ENCODE measurements around the gene ANP32E.
"Not testable (repeated sequence)": the region's sequence is repeated elsewhere in the genome, so short reads cannot be mapped to it uniquely, and the experiment has no call there.

The ANP32E gene

DNA sequence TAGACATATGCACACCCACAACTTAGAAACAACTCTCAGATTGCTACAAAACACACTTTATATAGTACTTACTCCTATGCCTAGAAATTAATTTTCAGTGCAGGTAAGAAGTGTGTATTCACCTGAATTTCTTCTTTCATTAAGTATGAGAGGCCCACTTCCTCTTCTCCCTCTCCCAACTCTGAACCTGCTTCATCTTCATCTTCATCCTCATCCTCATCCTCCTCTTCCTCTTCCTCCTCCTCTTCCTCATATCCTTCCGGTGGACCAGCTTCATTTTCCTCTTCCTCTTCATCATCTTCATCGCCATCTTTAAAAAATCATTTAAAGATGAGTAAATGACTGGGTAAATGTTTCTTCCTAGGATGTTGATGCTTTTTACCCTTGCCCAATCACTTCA is 9.4 kb downstream of the ANP32E start:
- TF ChIP-seq, protein P1, sequence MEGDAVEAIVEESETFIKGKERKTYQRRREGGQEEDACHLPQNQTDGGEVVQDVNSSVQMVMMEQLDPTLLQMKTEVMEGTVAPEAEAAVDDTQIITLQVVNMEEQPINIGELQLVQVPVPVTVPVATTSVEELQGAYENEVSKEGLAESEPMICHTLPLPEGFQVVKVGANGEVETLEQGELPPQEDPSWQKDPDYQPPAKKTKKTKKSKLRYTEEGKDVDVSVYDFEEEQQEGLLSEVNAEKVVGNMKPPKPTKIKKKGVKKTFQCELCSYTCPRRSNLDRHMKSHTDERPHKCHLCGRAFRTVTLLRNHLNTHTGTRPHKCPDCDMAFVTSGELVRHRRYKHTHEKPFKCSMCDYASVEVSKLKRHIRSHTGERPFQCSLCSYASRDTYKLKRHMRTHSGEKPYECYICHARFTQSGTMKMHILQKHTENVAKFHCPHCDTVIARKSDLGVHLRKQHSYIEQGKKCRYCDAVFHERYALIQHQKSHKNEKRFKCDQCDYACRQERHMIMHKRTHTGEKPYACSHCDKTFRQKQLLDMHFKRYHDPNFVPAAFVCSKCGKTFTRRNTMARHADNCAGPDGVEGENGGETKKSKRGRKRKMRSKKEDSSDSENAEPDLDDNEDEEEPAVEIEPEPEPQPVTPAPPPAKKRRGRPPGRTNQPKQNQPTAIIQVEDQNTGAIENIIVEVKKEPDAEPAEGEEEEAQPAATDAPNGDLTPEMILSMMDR (conservative IDR thresholded peaks at IDR 0.05; ENCODE audit: low read length), result no peak
- DNase-seq (ENCODE audit: low read depth), result no peak
- H3K4me3 ChIP-seq (ENCODE audit: low read length), result no peak overlapping the region

DNA sequence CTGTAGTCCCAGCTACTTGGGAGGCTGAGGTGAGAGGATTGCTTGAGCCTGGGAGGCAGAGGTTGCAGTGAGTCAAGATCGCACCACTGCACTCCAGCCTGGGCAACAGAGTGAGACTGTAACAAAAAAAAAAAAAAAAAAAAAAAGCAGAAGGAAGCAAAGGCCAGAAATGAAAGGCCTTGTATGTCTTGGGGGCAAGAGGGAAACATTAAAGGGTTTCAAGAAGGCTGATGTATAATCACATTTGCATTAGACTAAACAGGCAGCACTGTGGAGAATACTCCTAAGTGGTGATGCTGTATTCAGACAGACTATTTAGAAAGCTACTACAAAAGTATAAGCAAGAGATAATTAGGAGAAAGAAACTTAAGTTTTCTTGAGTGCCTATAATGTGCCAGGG is 10.4 kb downstream of the ANP32E start:
- no peak for DNase-seq (ENCODE audit: low read depth)
- TF ChIP-seq, protein P1 (conservative IDR thresholded peaks at IDR 0.05; ENCODE audit: low read length), result no peak
- H3K4me3 ChIP-seq (ENCODE audit: low read length), result no peak overlapping the region

GRCh38 chr1:150224983-150225382 is 10.9 kb downstream of the ANP32E start:
- no peak for DNase-seq (ENCODE audit: low read depth)
- H3K4me3 ChIP-seq (ENCODE audit: low read length), result no peak overlapping the region
- TF ChIP-seq, protein P1 (conservative IDR thresholded peaks at IDR 0.05; ENCODE audit: low read length), result no peak

- DNase-seq (ENCODE audit: low read depth), result peak; percentile 53
- no peak overlapping the region for H3K4me3 ChIP-seq (ENCODE audit: low read length)
- TF ChIP-seq, protein P1 (conservative IDR thresholded peaks at IDR 0.05; ENCODE audit: low read length), result peak; percentile 67
These were observed 14.4 kb downstream of the ANP32E start for GRCh38 chr1:150221552-150221951.

DNA sequence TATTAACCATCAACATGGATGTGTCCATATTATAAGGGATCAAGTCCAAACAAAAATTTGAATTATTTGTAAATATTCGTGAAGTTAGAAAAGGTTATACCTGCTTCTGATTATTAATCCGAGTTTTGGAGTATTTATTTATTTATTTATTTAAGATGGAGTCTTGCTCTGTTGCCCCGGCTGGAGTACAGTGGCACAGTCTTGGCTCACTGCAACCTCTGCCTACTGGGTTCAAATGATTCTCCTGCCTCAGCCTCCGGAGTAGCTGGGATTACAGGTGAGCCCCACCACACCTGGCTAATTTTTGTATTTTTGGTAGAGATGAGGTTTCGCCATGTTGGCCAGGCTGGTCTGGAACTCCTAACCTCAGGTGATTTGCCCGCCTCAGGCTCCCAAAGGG is 20.1 kb downstream of the ANP32E start:
- DNase-seq (ENCODE audit: low read depth); H3K4me3 ChIP-seq (ENCODE audit: low read length): not testable (repeated sequence)

- H3K4me3 ChIP-seq (ENCODE audit: low read length), result peak overlapping the region; percentile 50
- not testable (repeated sequence) for DNase-seq (ENCODE audit: low read depth)
These were observed 21.7 kb downstream of the ANP32E start for GRCh38 chr1:150214099-150214756.

- H3K4me3 ChIP-seq (ENCODE audit: low read length), result peak overlapping the region; percentile 50
- DNase-seq (ENCODE audit: low read depth), result peak; percentile 93
- TF ChIP-seq, protein P1 (conservative IDR thresholded peaks at IDR 0.05; ENCODE audit: low read length), result peak; percentile 47
These were observed 22.5 kb downstream of the ANP32E start for GRCh38 chr1:150213170-150214098.

DNA sequence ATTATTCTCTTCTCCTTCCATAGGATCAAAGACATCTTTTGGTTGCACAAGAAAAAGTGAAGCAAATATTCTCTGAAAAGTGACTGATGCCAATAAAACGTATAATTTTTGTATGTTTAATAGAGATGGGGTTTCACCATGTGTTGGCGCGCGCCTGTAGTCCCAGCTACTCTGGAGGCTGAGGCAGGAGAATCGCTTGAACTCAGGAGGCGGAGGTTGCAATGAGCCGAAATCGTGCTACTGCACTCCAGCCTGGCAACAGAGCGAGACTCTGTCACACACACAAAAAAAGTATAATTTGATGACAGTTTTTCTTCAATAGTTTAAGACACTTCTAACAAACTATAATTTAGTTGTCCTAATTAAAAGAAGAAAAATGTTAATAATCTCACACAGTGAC is 23.8 kb downstream of the ANP32E start:
- H3K4me3 ChIP-seq (ENCODE audit: low read length), result no peak overlapping the region
- TF ChIP-seq, protein P1 (conservative IDR thresholded peaks at IDR 0.05; ENCODE audit: low read length), result no peak
- DNase-seq (ENCODE audit: low read depth), result no peak
